Measurements from ENCODE around the gene CDH7. TPM values are rescaled to one million over a fixed set of nuclear protein-coding genes. Genes with fewer than 3 reads are reported as not detected.

The CDH7 gene
- total RNA-seq, 1 donor from 2014 or later = 6.5 TPM

- DNase-seq (ENCODE audit: low spot score) = no peak
These were observed 16.6 kb downstream of the CDH7 start for GRCh38 chr18:65767406-65767805.

GRCh38 chr18:65768120-65768778 is 17.4 kb downstream of the CDH7 start:
- no peak for DNase-seq (ENCODE audit: low spot score)

GRCh38 chr18:65769652-65770051 is 18.8 kb downstream of the CDH7 start:
- no peak for DNase-seq (ENCODE audit: low spot score)

GRCh38 chr18:65786474-65786873 is 35.7 kb downstream of the CDH7 start:
- peak; percentile 57 for DNase-seq (ENCODE audit: low spot score)

- DNase-seq (ENCODE audit: low spot score) = no peak
These were observed 37.6 kb downstream of the CDH7 start for GRCh38 chr18:65788373-65788772.

- DNase-seq (ENCODE audit: low spot score) = no peak
These were observed 39.8 kb downstream of the CDH7 start for GRCh38 chr18:65790604-65791003.

GRCh38 chr18:65791719-65792118 is 40.9 kb downstream of the CDH7 start:
- DNase-seq (ENCODE audit: low spot score) = no peak

- DNase-seq (ENCODE audit: low spot score) = peak; percentile 53
These were observed 41.8 kb downstream of the CDH7 start for GRCh38 chr18:65792456-65793074.

GRCh38 chr18:65808759-65809158 is 57.9 kb downstream of the CDH7 start:
- DNase-seq (ENCODE audit: low spot score) = peak; percentile 16

GRCh38 chr18:65811307-65811706 is 60.5 kb downstream of the CDH7 start:
- DNase-seq (ENCODE audit: low spot score) = no peak

- no peak for DNase-seq (ENCODE audit: low spot score)
These were observed 64.7 kb downstream of the CDH7 start for GRCh38 chr18:65815506-65815905.

- no peak for DNase-seq (ENCODE audit: low spot score)
These were observed 66.4 kb downstream of the CDH7 start for GRCh38 chr18:65817178-65817577.

GRCh38 chr18:65821911-65822310 is 71.1 kb downstream of the CDH7 start:
- DNase-seq (ENCODE audit: low spot score) = no peak

- DNase-seq (ENCODE audit: low spot score) = no peak
These were observed 72.0 kb downstream of the CDH7 start for GRCh38 chr18:65822826-65823225.

- no peak for DNase-seq (ENCODE audit: low spot score)
These were observed 76.6 kb downstream of the CDH7 start for GRCh38 chr18:65827444-65827843.

- no peak for DNase-seq (ENCODE audit: low spot score)
These were observed 85.1 kb downstream of the CDH7 start for GRCh38 chr18:65835881-65836280.

GRCh38 chr18:65846107-65846506 is 95.3 kb downstream of the CDH7 start:
- no peak for DNase-seq (ENCODE audit: low spot score)

- no peak for DNase-seq (ENCODE audit: low spot score)
These were observed 101.5 kb downstream of the CDH7 start for GRCh38 chr18:65852273-65852672.

GRCh38 chr18:65859075-65859474 is 108.3 kb downstream of the CDH7 start:
- DNase-seq (ENCODE audit: low spot score) = no peak

- DNase-seq (ENCODE audit: low spot score) = no peak
These were observed 118.7 kb downstream of the CDH7 start for GRCh38 chr18:65869527-65869926.

GRCh38 chr18:65876310-65876709 is 125.5 kb downstream of the CDH7 start:
- no peak for DNase-seq (ENCODE audit: low spot score)

- DNase-seq (ENCODE audit: low spot score) = no peak
These were observed 146.5 kb downstream of the CDH7 start for GRCh38 chr18:65897292-65897691.

- DNase-seq (ENCODE audit: low spot score) = no peak
These were observed 150.7 kb downstream of the CDH7 start for GRCh38 chr18:65901522-65901921.

- no peak for DNase-seq (ENCODE audit: low spot score)
These were observed 155.8 kb downstream of the CDH7 start for GRCh38 chr18:65906621-65907034.

Data from umbilical cord (tissue), 2 donors.